Measurements from ENCODE around the gene P2RX4.
"Not testable (repeated sequence)": the region's sequence is repeated elsewhere in the genome, so short reads cannot be mapped to it uniquely, and the experiment has no call there.

P2RX4 gene

DNA sequence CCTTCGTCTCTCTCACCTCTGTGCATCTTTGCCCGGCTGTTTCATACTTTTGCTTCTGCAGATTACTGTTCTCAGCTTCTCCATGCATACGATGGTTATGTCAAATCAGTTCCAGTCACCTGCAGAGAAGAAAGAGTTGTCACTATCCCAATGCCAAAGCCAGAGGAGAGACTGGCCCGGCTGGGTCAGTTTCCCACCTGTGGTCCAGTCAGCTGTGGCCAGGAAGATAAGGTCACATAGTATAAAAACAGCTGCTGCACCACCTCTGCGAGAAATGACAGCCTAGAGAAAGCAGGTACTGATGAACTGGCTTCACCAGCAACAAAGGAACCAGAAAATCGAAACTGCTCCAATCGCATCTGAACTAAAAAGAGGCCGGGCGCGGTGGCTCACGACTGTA, 6.4 kb upstream of the P2RX4 start:
- H3K9me3 ChIP-seq (ENCODE audit: control insufficient read depth, low read length) = no peaks in the 10 kb centered on the region
- H3K36me3 ChIP-seq (ENCODE audit: control insufficient read depth, insufficient read depth, low read length) = no peaks in the 10 kb centered on the region
- H3K4me1 ChIP-seq (ENCODE audit: control insufficient read depth, insufficient read depth, low read length, poor library complexity, severe bottlenecking) = no peaks in the 10 kb centered on the region
- H3K4me3 ChIP-seq (ENCODE audit: insufficient read depth, low read depth, low read length, poor library complexity, severe bottlenecking) = no peak overlapping the region
- DNase-seq = no peak
- H3K27ac ChIP-seq (ENCODE audit: insufficient read depth, low read length, poor library complexity, severe bottlenecking) = no peak overlapping the region
- H3K27me3 ChIP-seq (replicated peaks; ENCODE audit: control insufficient read depth, insufficient read depth, low read length, poor library complexity, severe bottlenecking) = no peaks in the 10 kb centered on the region

DNA sequence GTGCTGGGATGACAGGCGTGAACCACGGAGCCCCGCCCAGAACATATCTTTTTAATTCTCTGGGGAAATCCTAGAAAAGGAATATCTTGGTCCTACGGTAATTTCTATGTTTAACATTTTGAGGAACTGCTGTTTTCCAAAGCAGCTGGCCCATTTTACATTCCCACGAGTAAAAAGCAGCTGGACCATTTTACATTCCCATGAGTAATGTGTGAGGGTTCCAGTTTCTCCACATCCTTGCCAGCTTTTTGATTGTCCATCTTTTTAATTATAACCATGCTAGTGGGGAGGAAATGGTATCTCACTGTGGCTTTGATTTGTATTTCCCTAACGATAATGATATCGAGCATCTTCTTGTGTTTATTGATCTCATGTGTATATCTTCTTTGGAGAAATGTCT, 4.4 kb upstream of the P2RX4 start:
- Histone ChIP-seq H3K9me3 (ENCODE audit: control insufficient read depth, low read length) (no peaks in the 10 kb centered on the region), H3K4me3 (ENCODE audit: insufficient read depth, low read depth, low read length, poor library complexity, severe bottlenecking) (no peak overlapping the region), H3K27ac (ENCODE audit: insufficient read depth, low read length, poor library complexity, severe bottlenecking) (no peak overlapping the region), H3K27me3 (replicated peaks; ENCODE audit: control insufficient read depth, insufficient read depth, low read length, poor library complexity, severe bottlenecking) (no peaks in the 10 kb centered on the region), H3K4me1 (ENCODE audit: control insufficient read depth, insufficient read depth, low read length, poor library complexity, severe bottlenecking) (peaks cover 2% of the 10 kb centered on the region), H3K36me3 (ENCODE audit: control insufficient read depth, insufficient read depth, low read length) (no peaks in the 10 kb centered on the region)
- DNase-seq = no peak

DNA sequence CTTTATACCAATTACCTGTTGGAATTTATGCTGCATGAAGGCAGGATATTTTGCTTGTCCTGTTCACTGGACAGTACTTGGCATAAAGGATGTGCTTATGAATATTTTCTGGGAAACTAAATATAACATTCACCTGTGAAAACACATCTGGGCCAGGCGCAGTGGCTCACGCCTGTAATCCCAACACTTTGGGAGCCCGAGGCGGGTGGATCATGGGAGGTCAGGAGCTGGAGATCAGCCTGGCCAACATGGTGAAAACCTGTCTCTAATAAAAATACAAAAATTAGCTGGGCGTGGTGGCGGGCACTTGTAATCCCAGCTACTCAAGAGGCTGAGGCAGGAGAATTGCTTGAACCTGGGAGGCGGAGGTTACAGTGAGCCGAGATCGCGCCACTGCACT, 1.4 kb upstream of the P2RX4 start:
- H3K9me3 ChIP-seq (ENCODE audit: control insufficient read depth, low read length); H3K36me3 ChIP-seq (ENCODE audit: control insufficient read depth, insufficient read depth, low read length); H3K27ac ChIP-seq (ENCODE audit: insufficient read depth, low read length, poor library complexity, severe bottlenecking); H3K27me3 ChIP-seq (replicated peaks; ENCODE audit: control insufficient read depth, insufficient read depth, low read length, poor library complexity, severe bottlenecking); DNase-seq; H3K4me3 ChIP-seq (ENCODE audit: insufficient read depth, low read depth, low read length, poor library complexity, severe bottlenecking): not testable (repeated sequence)
- peaks cover 16% of the 10 kb centered on the region for H3K4me1 ChIP-seq (ENCODE audit: control insufficient read depth, insufficient read depth, low read length, poor library complexity, severe bottlenecking)

DNA sequence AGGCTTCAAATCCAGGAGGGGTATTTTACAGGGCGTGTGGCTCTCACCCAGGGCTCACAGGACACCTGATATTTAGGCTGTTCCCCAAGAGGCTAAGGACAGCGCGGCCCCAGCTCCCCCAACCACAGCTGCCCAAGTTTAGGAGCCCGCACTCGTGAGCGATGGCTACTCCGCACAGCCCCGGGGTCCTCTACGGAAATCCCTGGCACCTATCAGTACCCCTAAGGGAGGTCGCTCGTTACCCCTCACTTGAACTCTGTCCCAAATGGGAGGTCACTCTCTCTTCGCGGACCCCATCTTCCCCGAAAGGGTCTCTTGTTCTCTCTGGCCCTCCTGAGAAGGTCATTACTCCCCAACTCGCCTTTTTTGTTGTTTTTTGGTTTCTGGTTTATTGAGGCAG, 708 bp upstream of the P2RX4 start:
- H3K36me3 ChIP-seq (ENCODE audit: control insufficient read depth, insufficient read depth, low read length) = no peaks in the 10 kb centered on the region
- H3K4me3 ChIP-seq (ENCODE audit: insufficient read depth, low read depth, low read length, poor library complexity, severe bottlenecking) = peak overlapping the region; percentile 80
- no peaks in the 10 kb centered on the region for H3K9me3 ChIP-seq (ENCODE audit: control insufficient read depth, low read length)
- peaks cover 16% of the 10 kb centered on the region for H3K4me1 ChIP-seq (ENCODE audit: control insufficient read depth, insufficient read depth, low read length, poor library complexity, severe bottlenecking)
- H3K27ac ChIP-seq (ENCODE audit: insufficient read depth, low read length, poor library complexity, severe bottlenecking) = peak overlapping the region; percentile 93
- DNase-seq = no peak
- H3K27me3 ChIP-seq (replicated peaks; ENCODE audit: control insufficient read depth, insufficient read depth, low read length, poor library complexity, severe bottlenecking) = no peaks in the 10 kb centered on the region

DNA sequence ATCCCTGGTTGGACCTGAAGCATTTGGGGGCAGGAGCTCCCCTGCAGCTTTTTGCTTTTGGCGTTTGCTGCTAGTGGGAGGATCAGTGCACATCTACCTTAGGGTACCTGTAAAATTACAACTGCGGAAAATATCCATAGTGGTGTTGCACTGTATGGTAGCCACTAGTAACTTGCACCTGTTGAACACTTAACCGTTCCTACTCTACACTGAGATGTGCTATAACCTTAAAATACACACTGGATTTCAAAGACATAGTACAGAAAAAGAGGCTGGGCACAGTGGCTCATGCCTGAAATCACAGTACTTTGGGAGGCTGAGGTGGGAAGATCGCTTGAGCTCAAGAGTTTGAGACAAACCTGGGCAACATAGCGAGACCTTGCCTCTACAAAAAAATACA, 2.9 kb downstream of the P2RX4 start:
- peaks cover 20% of the 10 kb centered on the region for H3K4me1 ChIP-seq (ENCODE audit: control insufficient read depth, insufficient read depth, low read length, poor library complexity, severe bottlenecking)

DNA sequence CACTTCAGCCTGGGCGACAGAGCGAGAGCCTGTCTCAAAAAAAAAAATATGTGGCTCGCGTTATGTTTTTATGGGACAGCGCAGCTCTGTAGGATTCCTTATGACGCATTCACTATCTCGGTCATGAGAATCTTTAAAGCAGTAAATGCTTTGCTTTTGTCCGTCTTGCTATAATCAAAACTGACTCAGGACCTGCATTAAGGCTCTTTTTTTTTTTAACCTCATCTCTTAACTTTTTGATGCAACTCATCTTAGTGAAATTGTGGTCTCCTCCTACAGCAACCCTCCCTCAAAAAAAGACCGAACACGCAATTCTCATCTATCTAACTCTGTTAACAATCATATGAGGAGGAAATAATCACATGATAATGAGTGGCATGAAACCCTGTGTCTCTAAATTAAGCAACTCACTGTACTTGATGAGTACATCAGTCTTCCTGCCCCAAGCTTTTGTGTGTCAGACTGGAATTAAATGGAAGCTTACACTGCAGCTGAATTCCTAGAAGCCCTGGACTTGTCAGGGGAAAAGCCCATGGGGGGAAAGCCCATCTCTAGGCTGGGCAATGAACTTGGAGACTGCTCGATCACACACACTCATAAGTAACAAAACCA, 4.3 kb downstream of the P2RX4 start:
- no peaks in the 10 kb centered on the region for H3K9me3 ChIP-seq (ENCODE audit: control insufficient read depth, low read length)
- H3K27me3 ChIP-seq (replicated peaks; ENCODE audit: control insufficient read depth, insufficient read depth, low read length, poor library complexity, severe bottlenecking) = no peaks in the 10 kb centered on the region
- peaks cover 20% of the 10 kb centered on the region for H3K4me1 ChIP-seq (ENCODE audit: control insufficient read depth, insufficient read depth, low read length, poor library complexity, severe bottlenecking)
- DNase-seq = peak in 1 of 3 donors; percentile 31
- H3K4me3 ChIP-seq (ENCODE audit: insufficient read depth, low read depth, low read length, poor library complexity, severe bottlenecking) = no peak overlapping the region
- H3K36me3 ChIP-seq (ENCODE audit: control insufficient read depth, insufficient read depth, low read length) = peaks cover 23% of the 10 kb centered on the region
- H3K27ac ChIP-seq (ENCODE audit: insufficient read depth, low read length, poor library complexity, severe bottlenecking) = peak overlapping the region; percentile 40

More for the DNA sequence above, 2.9 kb downstream of the P2RX4 start:
- Histone ChIP-seq H3K4me3 (ENCODE audit: insufficient read depth, low read depth, low read length, poor library complexity, severe bottlenecking) (no peak overlapping the region), H3K36me3 (ENCODE audit: control insufficient read depth, insufficient read depth, low read length) (peaks cover 13% of the 10 kb centered on the region), H3K27me3 (replicated peaks; ENCODE audit: control insufficient read depth, insufficient read depth, low read length, poor library complexity, severe bottlenecking) (no peaks in the 10 kb centered on the region), H3K9me3 (ENCODE audit: control insufficient read depth, low read length) (no peaks in the 10 kb centered on the region), H3K27ac (ENCODE audit: insufficient read depth, low read length, poor library complexity, severe bottlenecking) (no peak overlapping the region)
- no peak for DNase-seq

DNA sequence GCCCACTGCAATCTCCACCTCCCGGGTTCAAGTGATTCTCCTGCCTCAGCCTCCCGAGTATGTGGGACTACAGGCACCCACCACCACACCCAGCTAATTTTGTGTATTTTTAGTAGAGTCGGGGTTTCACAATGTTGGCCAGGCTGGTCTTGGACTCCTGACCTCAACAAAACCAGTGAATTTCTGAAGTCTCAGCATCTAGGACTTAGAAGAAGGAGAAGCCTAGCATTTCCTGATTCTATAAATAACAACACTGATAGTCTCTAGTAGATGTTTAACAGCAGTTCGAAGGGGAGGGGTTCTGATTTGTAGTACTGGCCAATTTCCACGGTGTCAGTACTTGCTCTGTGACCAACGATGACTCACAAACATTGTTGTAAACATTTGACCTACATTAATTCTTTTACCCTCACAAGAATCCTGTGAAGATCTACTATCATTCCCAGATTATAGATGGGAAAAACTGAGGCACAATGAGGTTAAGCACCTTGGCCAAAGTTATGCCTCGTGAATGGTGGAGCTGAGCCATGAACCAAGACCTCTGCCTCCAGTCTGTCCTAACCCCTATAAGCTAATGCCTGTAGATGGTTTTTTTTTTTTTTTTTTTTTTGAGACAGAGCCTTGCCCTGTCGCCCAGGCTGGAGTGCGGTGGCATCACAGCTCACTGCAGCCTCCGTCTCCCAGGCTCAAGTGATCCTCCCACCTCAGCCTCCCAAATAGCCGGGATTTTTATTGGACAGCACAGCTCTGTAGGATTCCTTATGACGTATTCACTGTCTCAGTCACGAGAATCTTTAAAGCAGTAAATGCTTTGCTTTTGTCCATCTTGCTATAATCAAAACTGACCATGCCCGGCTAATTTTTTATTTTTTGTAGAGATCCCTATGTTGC, 5.2 kb downstream of the P2RX4 start:
- Histone ChIP-seq H3K9me3 (ENCODE audit: control insufficient read depth, low read length) (no peaks in the 10 kb centered on the region), H3K27me3 (replicated peaks; ENCODE audit: control insufficient read depth, insufficient read depth, low read length, poor library complexity, severe bottlenecking) (no peaks in the 10 kb centered on the region), H3K4me1 (ENCODE audit: control insufficient read depth, insufficient read depth, low read length, poor library complexity, severe bottlenecking) (peaks cover 20% of the 10 kb centered on the region), H3K36me3 (ENCODE audit: control insufficient read depth, insufficient read depth, low read length) (peaks cover 23% of the 10 kb centered on the region), H3K27ac (ENCODE audit: insufficient read depth, low read length, poor library complexity, severe bottlenecking) (peak overlapping the region; percentile 40), H3K4me3 (ENCODE audit: insufficient read depth, low read depth, low read length, poor library complexity, severe bottlenecking) (no peak overlapping the region)
- DNase-seq = no peak

DNA sequence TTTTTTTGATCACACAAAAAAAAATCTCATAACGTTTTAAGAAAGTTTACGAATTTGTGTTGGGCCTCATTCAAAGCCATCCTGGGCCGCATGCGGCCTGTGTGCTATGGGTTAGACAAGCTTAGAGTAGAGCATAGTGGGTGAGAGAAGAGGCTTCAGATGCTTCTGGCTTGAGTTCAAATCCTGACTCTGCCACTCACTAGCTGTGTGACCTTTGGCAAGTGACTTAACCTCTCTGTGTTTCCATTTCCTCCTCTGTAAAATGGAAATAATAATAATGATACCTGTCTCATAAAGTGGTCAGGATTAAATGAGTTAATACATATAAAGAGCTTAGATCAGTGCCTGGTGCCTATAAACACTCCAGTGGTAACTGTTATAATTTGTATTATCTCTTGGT, 6.2 kb downstream of the P2RX4 start:
- no peaks in the 10 kb centered on the region for H3K27me3 ChIP-seq (replicated peaks; ENCODE audit: control insufficient read depth, insufficient read depth, low read length, poor library complexity, severe bottlenecking)
- peaks cover 12% of the 10 kb centered on the region for H3K4me1 ChIP-seq (ENCODE audit: control insufficient read depth, insufficient read depth, low read length, poor library complexity, severe bottlenecking)
- no peaks in the 10 kb centered on the region for H3K9me3 ChIP-seq (ENCODE audit: control insufficient read depth, low read length)
- no peak overlapping the region for H3K4me3 ChIP-seq (ENCODE audit: insufficient read depth, low read depth, low read length, poor library complexity, severe bottlenecking)
- H3K36me3 ChIP-seq (ENCODE audit: control insufficient read depth, insufficient read depth, low read length) = peaks cover 23% of the 10 kb centered on the region
- no peak overlapping the region for H3K27ac ChIP-seq (ENCODE audit: insufficient read depth, low read length, poor library complexity, severe bottlenecking)
- DNase-seq = no peak

DNA sequence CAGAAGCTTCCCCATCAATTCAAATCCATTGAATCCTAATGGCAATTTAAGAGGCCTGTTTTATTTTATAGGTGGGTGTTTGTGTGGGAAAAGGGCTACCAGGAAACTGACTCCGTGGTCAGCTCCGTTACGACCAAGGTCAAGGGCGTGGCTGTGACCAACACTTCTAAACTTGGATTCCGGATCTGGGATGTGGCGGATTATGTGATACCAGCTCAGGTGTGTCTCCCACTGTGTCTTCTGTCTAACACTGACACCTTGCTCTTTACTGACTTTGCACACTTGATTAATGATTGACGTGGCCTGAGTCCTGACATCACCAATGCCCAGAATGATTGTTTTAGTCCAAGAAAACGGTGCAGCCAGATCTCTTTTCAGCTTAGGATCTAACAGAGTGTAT, 7.1 kb downstream of the P2RX4 start:
- H3K36me3 ChIP-seq (ENCODE audit: control insufficient read depth, insufficient read depth, low read length) = peaks cover 23% of the 10 kb centered on the region
- no peak overlapping the region for H3K4me3 ChIP-seq (ENCODE audit: insufficient read depth, low read depth, low read length, poor library complexity, severe bottlenecking)
- H3K27me3 ChIP-seq (replicated peaks; ENCODE audit: control insufficient read depth, insufficient read depth, low read length, poor library complexity, severe bottlenecking) = no peaks in the 10 kb centered on the region
- DNase-seq = no peak
- peaks cover 5% of the 10 kb centered on the region for H3K4me1 ChIP-seq (ENCODE audit: control insufficient read depth, insufficient read depth, low read length, poor library complexity, severe bottlenecking)
- H3K9me3 ChIP-seq (ENCODE audit: control insufficient read depth, low read length) = no peaks in the 10 kb centered on the region
- H3K27ac ChIP-seq (ENCODE audit: insufficient read depth, low read length, poor library complexity, severe bottlenecking) = no peak overlapping the region

DNA sequence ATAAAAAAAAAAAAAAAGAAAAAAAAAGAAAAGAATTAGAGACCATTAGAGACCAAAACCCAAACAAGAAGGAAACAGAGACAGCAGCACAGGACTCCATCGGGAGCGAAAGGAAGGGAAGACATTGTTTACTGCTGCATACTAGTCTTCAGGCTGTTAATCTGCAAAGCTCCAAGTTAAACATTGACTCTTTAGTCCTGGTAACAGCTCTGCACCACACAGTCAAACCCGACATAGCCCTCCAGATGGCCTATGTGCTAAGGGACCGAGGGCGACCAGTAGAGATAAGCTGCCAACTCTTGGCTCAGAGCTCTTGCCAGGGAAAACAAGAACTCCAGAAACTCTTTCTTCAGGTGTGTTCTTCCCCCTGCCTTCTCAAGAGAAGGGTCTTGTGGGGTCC, 7.8 kb downstream of the P2RX4 start:
- no peak overlapping the region for H3K4me3 ChIP-seq (ENCODE audit: insufficient read depth, low read depth, low read length, poor library complexity, severe bottlenecking)
- no peak overlapping the region for H3K27ac ChIP-seq (ENCODE audit: insufficient read depth, low read length, poor library complexity, severe bottlenecking)
- H3K36me3 ChIP-seq (ENCODE audit: control insufficient read depth, insufficient read depth, low read length) = peaks cover 23% of the 10 kb centered on the region
- H3K4me1 ChIP-seq (ENCODE audit: control insufficient read depth, insufficient read depth, low read length, poor library complexity, severe bottlenecking) = peaks cover 7% of the 10 kb centered on the region
- DNase-seq = no peak
- H3K27me3 ChIP-seq (replicated peaks; ENCODE audit: control insufficient read depth, insufficient read depth, low read length, poor library complexity, severe bottlenecking) = no peaks in the 10 kb centered on the region
- H3K9me3 ChIP-seq (ENCODE audit: control insufficient read depth, low read length) = no peaks in the 10 kb centered on the region
